Muscle of leg (tissue), 11 donors: ENCODE data around the gene PRDM16. TPM values are rescaled to one million over a fixed set of nuclear protein-coding genes. Genes with fewer than 3 reads are reported as not detected.
"Not testable (repeated sequence)": the region's sequence is repeated elsewhere in the genome, so short reads cannot be mapped to it uniquely, and the experiment has no call there.

Experiments
- DNase-seq: peaks from one replicate; pipeline ENCODE4 v3.0.0; 2013
- H3K27ac ChIP-seq: one replicate; pipeline ENCODE4 v1.5.1; 2013; ENCODE audit warnings: mild to moderate bottlenecking, low read length, control low read depth
- H3K27me3 ChIP-seq: one replicate; pipeline ENCODE4 v1.6.1; 2013; ENCODE audit warnings: low read length; ENCODE audit not compliant: control insufficient read depth, insufficient read depth
- H3K36me3 ChIP-seq: one replicate; pipeline ENCODE4 v1.6.1; 2013; ENCODE audit warnings: low read length; ENCODE audit not compliant: control insufficient read depth, insufficient read depth
- H3K4me1 ChIP-seq: one replicate; pipeline ENCODE4 v1.6.1; 2013; ENCODE audit warnings: low read length; ENCODE audit not compliant: control insufficient read depth, insufficient read depth
- H3K4me3 ChIP-seq: one replicate; pipeline ENCODE4 v1.5.1; 2013; ENCODE audit warnings: low read length, control low read depth
- H3K9me3 ChIP-seq: replicated peaks from 2 replicates; pipeline ENCODE4 v1.6.1; 2013; ENCODE audit warnings: low read depth, low read length; ENCODE audit not compliant: control insufficient read depth
- WGBS: methylation state at CpG from one replicate; pipeline ENCODE4 v1.1.5; 2013; ENCODE audit warnings: missing lambda C conversion rate; ENCODE audit not compliant: insufficient coverage; 5-methylcytosine and 5-hydroxymethylcytosine counted together
- polyA plus RNA-seq, 8 donors: library from polyadenylated mRNA; unstranded; fragments of 120-200 nt; gene quantifications; one replicate each; pipeline versions ENCODE4 v1.2.1 to v1.2.3, GENCODE V29; 2013; ENCODE audit warnings: inconsistent platforms in 1 of 8, low replicate concordance in 1 of 8; ENCODE audit not compliant: insufficient read length in 8 of 8, insufficient read depth in 1 of 8
- total RNA-seq: library from RNA; stranded (reverse); fragments of 120-200 nt; gene quantifications from one replicate; pipeline ENCODE4 v1.2.4, GENCODE V29; 2013

PRDM16 gene
- total and polyA plus RNA-seq, 9 donors: 0.43 to 1.9 (median 0.95) TPM

DNA sequence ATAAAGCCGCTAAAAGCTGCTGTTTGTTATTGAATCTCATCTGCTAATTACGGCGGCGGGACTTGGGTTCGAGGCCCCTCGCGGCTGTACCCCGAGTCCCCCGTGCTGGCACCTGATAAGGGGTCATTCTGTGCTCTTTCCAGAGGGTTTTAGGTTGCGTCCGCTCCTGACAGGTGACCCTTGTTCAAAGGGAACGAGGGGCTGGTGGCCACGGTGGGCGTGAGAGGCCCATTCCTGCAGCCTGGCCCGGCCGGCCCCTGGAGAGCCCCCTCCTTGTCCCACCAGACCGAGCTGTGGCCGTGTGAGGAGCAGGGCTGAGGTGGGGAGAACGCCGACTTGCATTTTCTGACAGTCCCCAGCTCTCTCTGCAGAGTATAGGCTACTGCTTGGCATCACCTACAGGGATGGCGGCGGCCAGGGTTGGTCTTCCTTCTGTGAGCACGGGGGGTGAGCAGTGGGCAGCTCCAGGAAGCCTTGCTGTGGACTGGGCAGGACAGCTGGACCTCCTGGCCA lies 12.2 kb downstream of the PRDM16 start:
- WGBS: 75% methylated on average over 23 of the region's 23 CpGs
- DNase-seq: no peak
- H3K9me3 ChIP-seq: no peaks in the 10 kb centered on the region
- H3K36me3 ChIP-seq: no peaks in the 10 kb centered on the region
- H3K27ac ChIP-seq: no peak overlapping the region
- no peak overlapping the region for H3K4me3 ChIP-seq
- H3K4me1 ChIP-seq: peaks cover 16% of the 10 kb centered on the region
- H3K27me3 ChIP-seq: peaks cover 61% of the 10 kb centered on the region

DNA sequence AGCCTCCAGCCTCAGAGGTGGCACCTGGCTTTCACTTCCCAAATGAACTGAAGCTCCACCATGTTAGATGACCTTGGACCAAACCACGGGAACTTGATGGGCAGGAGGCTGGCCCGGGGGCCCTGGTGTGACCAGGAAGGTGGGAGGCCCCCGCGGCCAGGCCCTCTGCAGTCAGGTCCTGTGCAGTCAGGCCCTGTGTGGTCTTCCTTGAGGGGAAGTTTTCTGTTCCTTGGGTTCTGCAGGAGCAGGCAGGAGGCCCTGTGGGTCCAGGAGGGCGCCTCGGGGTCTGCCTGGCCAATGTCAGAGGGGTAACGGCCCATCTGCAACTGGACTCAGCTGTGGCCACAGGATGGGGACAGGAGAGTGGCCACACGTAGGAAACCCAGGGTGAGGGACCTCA lies 13.0 kb downstream of the PRDM16 start:
- Histone ChIP-seq H3K27me3 (peaks cover 57% of the 10 kb centered on the region), H3K36me3 (no peaks in the 10 kb centered on the region), H3K4me3 (no peak overlapping the region), H3K4me1 (peaks cover 16% of the 10 kb centered on the region), H3K9me3 (no peaks in the 10 kb centered on the region), H3K27ac (no peak overlapping the region)
- DNase-seq: no peak
- 88% methylated on average over 8 of the region's 8 CpGs for WGBS

DNA sequence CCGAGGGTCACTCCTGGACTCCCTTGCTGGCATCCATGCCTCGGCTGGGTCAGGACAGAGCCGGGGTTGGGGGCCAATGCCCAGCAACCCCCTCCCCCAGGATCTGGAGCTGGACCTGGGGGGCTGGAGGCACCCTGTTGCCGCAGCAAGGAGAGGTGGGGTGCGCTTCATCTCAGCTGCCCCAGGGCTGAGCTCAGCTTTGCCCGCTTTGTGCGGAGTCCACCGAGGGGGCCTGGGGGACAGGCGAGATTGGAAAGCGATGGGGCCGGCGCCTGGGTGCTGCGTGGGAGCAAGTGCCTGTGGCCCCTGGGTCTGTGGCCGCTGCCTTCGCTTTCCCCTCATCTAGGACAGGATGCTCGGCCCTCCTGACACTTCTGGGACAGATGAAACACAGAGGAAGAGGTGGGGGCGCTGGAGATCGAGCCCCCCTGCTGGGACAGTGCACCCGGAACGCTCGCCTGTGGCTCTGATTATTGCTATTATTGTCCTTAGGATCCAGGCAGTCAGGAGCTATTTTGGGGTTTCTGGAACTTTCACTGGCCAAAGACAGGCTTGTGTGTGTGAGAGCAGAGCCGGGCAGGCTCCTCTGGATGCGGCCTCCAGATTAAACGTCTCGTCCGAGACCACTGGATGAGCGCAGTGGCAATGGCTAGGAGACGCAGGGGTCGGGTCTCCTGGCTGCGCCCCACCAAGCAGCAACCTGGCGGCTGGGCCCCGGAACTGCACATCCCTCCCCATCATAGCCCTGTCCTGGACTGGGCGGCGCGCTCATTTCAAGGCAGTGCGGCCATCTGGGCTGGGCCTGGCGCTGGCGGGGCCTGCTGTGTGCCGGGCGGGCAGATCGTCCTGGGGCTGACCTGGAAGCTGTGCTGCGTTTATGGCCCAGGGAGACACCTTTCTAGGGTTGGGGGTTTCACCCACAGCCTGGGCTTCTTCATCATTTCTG lies 13.8 kb downstream of the PRDM16 start:
- no peaks in the 10 kb centered on the region for H3K9me3 ChIP-seq
- WGBS: 88% methylated on average over 35 of the region's 42 CpGs
- H3K4me1 ChIP-seq: peaks cover 16% of the 10 kb centered on the region
- H3K27me3 ChIP-seq: peaks cover 52% of the 10 kb centered on the region
- no peak for DNase-seq
- no peak overlapping the region for H3K4me3 ChIP-seq
- H3K36me3 ChIP-seq: no peaks in the 10 kb centered on the region
- H3K27ac ChIP-seq: no peak overlapping the region

DNA sequence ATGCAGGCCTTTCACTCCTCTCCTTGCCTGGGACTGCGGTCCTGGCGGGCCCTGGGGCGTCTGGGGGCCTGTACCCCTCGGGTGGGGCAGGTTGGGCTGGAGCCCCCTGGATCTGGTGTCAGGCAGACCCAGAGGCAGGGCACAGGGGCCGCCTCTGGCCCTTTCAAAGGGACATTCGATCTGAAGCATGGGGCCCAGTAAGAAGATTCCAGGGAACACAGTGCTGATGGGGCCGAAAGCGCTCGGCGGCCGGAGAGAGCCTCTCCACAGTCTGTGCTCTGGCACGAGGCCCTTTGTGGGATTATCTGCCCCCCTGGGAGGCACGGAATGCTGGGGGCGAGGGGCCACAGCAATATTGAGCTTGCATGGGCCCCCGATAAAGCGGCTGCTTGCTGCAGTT lies 15.2 kb downstream of the PRDM16 start:
- Histone ChIP-seq H3K27ac (no peak overlapping the region), H3K4me3 (no peak overlapping the region), H3K9me3 (no peaks in the 10 kb centered on the region), H3K4me1 (peaks cover 16% of the 10 kb centered on the region), H3K36me3 (no peaks in the 10 kb centered on the region), H3K27me3 (peaks cover 41% of the 10 kb centered on the region)
- WGBS: 41% methylated on average over 16 of the region's 16 CpGs
- DNase-seq: no peak

DNA sequence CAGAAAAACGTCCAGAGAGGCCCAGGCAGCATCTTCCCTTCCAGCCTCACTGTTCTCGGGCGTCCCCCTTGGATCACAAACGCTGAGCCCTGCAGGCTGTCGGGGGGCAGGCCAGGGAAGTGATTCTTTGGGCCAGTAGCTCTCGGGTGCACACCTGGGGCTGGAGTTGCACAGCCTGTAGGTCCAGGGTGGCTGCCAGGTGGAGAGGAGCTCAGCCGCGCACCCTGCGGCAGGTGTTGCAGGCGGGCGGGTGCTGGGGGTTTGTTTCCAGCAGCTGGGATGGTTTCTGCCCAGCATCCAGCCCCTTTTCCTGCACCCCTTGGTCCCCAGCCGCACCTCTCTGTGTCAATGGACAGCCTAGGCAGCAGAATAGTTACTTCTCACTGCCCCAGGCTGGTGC lies 15.7 kb downstream of the PRDM16 start:
- peaks cover 40% of the 10 kb centered on the region for H3K27me3 ChIP-seq

DNA sequence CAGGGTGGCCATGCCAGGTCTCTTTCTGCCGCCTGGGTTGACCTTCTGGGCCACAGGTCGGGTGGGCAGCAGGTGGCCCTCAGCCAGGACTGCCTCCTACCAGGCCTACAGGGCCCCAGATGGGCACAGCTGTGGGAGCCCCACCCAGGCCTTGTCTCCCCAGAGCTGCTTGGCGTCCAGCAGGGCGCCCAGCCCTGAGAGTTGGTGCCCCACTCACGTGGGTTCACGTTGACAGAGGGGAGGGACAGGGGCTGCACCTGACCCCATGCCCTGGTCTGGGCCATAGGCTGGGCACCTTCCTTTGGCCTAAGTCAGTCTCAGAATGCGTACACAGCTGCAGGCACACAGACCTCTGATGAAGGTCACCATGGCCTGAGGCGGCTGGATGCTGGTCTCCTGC lies 16.7 kb downstream of the PRDM16 start:
- WGBS: 88% methylated on average over 8 of the region's 8 CpGs
- Histone ChIP-seq H3K27ac (no peak overlapping the region), H3K4me3 (no peak overlapping the region), H3K36me3 (no peaks in the 10 kb centered on the region), H3K4me1 (peaks cover 9% of the 10 kb centered on the region), H3K27me3 (peaks cover 39% of the 10 kb centered on the region), H3K9me3 (no peaks in the 10 kb centered on the region)
- DNase-seq: no peak

More for the DNA sequence above, 15.7 kb downstream of the PRDM16 start:
- Histone ChIP-seq H3K9me3 (no peaks in the 10 kb centered on the region), H3K4me1 (peaks cover 14% of the 10 kb centered on the region), H3K36me3 (no peaks in the 10 kb centered on the region), H3K4me3 (no peak overlapping the region), H3K27ac (no peak overlapping the region)
- DNase-seq: no peak
- 71% methylated on average over 7 of the region's 12 CpGs for WGBS

DNA sequence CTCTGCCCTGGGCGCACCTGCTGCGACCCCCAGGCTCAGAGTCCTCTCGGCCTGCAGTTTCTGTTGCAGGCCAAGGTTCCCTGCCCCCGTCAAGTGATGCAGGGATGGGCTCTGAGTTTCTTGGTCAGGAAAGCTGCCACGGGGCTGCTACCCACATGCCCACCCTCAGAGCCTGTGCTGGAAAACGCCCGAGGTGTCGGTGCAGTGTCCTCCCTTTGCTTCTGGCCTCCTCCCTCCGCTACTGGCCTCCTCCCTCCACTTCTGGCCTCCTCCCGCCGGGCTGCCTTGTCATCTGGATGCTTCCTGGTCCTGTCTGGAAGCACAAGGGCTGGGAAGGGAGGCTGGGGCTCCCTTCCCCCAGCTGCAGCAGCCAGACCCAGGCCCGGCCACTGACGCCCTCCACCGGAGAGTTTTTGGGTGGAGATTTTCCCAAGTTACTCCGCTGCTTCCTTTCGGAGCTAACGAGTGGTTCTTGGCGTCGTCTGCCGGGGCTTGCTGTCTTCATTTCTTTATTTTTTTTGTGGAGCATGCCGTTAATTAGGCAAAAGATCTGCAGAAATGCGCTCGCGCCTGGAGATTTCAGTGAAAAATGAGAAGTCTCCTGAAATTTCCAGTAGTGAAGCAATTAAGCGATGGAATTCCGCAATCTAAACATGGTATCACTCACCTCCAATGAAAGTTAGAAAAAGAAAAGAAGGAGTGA lies 17.4 kb downstream of the PRDM16 start:
- H3K27ac ChIP-seq: no peak overlapping the region
- no peak for DNase-seq
- H3K9me3 ChIP-seq: no peaks in the 10 kb centered on the region
- H3K27me3 ChIP-seq: peaks cover 36% of the 10 kb centered on the region
- H3K4me1 ChIP-seq: peaks cover 8% of the 10 kb centered on the region
- WGBS: 72% methylated on average over 18 of the region's 26 CpGs
- H3K4me3 ChIP-seq: no peak overlapping the region
- H3K36me3 ChIP-seq: no peaks in the 10 kb centered on the region

DNA sequence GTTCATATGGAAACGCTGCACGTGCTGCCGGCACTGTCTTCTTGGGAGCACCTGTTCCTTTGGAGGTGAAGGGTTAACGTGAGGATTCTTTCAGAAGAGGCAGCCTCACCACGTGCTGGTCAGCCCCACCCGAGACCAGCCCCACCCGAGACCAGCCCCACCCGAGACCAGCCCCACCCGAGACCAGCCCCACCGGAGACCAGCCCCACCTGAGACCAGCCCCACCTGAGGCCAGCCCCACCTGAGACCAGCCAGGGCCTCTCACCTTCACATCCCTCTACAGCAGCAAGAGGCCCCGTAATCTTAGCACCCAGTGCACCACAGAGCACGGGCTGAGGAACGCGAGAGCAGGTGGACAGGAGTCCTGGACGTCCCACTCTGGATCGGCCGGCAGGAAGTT lies 18.0 kb downstream of the PRDM16 start:
- Histone ChIP-seq H3K4me1 (peaks cover 8% of the 10 kb centered on the region), H3K36me3 (no peaks in the 10 kb centered on the region), H3K4me3 (no peak overlapping the region), H3K27ac (no peak overlapping the region), H3K27me3 (peaks cover 34% of the 10 kb centered on the region), H3K9me3 (no peaks in the 10 kb centered on the region)
- no peak for DNase-seq
- WGBS: 65% methylated on average over 11 of the region's 17 CpGs

DNA sequence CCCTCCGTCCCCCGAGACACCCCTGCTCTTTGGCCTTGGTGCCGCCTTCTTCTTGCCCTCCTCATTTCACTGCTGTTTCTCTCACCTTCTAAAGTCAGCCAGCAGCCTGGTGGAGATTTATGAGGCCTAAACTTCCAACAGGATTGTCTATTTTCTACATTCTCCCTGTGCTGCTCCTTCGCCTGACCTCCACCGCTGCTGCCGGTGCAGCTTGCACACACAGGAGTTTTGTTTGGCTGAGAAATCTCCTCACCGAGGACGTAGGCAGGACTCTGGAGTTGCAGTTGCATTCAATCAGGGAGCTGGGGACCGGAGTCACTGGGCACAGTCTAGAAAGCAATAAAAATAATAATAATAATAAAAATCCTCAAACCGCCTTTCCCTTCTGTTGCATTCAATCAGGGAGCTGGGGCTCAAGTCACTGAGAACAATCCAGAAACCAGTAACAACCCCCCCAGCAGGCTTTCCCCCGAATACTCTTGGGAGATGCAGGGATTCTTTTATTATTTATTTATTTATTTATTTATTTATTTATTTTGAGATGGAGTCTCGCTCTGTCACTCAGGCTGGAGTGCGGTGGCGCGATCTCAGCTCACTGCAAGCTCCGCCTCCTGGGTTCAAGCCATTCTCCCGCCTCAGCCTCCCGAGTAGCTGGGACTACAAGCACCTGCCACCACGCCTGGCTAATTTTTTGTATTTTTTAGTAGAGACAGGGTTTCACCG lies 19.1 kb downstream of the PRDM16 start:
- WGBS: 44% methylated on average over 5 of the region's 20 CpGs
- not testable (repeated sequence) for H3K4me3 ChIP-seq, H3K4me1 ChIP-seq, H3K9me3 ChIP-seq, H3K36me3 ChIP-seq, DNase-seq, H3K27ac ChIP-seq
- H3K27me3 ChIP-seq: peaks cover 30% of the 10 kb centered on the region

DNA sequence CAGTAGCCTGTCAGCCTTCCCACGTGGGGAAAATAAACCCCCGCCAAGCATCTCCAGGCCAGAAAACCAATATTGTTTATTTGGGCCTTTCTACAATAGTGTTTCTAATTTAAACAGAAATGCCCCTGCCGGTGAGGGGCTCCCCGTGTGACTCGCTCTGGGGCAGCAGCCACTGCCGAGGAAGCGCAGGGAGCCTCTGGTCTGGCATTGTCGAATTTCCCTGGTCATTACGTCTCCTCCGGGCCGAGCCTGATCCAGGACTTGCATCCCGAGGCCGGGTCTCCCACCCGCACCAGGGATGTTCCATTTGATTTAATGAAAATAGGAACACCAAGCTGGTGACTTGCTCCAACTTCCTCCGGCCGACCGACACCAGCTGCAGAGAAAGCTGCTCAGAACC lies 20.5 kb downstream of the PRDM16 start:
- Histone ChIP-seq H3K9me3 (no peaks in the 10 kb centered on the region), H3K36me3 (no peaks in the 10 kb centered on the region), H3K4me3 (no peak overlapping the region), H3K27me3 (peaks cover 27% of the 10 kb centered on the region), H3K27ac (no peak overlapping the region), H3K4me1 (peaks cover 6% of the 10 kb centered on the region)
- 60% methylated on average over 10 of the region's 17 CpGs for WGBS
- DNase-seq: no peak
